ENCODE measurements around the gene COL1A2.

GRCh38 chr7:94378356-94378755 is 16.3 kb upstream of the COL1A2 start:
- TF ChIP-seq CTCF (IDR thresholded peaks at IDR 0.05), result no peak
- no peak for TF ChIP-seq SMC3 (IDR thresholded peaks at IDR 0.05)
- no peak for TF ChIP-seq EP300 (IDR thresholded peaks at IDR 0.05)
- no peak for TF ChIP-seq POLR2A (IDR thresholded peaks at IDR 0.05; ENCODE audit: low read length)
- no peak for TF ChIP-seq TFCP2L1 (CRISPR knock-in tag; IDR thresholded peaks at IDR 0.05)
- no peak for TF ChIP-seq MAZ (IDR thresholded peaks at IDR 0.05; ENCODE audit: borderline replicate concordance, low read depth, low read length)
- TF ChIP-seq CEBPB (IDR thresholded peaks at IDR 0.05), result no peak
- no peak for TF ChIP-seq SREBF2 (IDR thresholded peaks at IDR 0.05)

Data from A549 (cell line).